ENCODE results near the gene GPR55. TPM values are rescaled to one million over a fixed set of nuclear protein-coding genes. Genes with fewer than 3 reads are reported as not detected.

Gene GPR55
- polyA plus RNA-seq, 1 donor (not counting 4 experiments of a cell fraction or from before 2014, with no cell fraction given) = not detected

DNA sequence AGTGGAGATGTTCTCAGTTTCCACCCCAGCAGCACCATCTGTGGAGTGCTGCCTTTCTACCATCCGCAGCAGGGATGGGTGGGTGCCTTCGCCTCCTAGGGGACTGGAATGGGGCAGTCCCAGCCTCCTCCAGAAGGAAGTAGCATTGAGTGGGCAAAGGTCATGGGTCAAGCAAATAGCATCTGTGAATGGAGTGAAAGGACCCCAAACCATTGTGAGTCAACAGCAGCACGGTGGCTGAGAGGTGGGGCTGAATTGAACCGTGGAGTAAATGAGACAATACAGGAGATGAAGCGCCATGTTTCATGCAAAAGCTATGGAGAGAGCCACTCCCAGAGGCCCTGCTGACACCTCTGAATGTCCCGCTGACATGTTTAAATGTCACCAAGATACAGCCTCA lies 9.7 kb downstream of the GPR55 start:
- no peaks in the 10 kb centered on the region for H3K4me1 ChIP-seq (ENCODE audit: control insufficient read depth, extremely low read depth, insufficient read depth, low read length)
- H3K36me3 ChIP-seq (ENCODE audit: control insufficient read depth in 2 of 2, extremely low read depth in 1 of 2, insufficient read depth in 2 of 2, low read length in 2 of 2) = no peaks in the 10 kb centered on the region
- no peak overlapping the region for H3K9ac ChIP-seq (ENCODE audit: control insufficient read depth, extremely low read depth, insufficient read depth, low read length)
- TF ChIP-seq, protein P1, sequence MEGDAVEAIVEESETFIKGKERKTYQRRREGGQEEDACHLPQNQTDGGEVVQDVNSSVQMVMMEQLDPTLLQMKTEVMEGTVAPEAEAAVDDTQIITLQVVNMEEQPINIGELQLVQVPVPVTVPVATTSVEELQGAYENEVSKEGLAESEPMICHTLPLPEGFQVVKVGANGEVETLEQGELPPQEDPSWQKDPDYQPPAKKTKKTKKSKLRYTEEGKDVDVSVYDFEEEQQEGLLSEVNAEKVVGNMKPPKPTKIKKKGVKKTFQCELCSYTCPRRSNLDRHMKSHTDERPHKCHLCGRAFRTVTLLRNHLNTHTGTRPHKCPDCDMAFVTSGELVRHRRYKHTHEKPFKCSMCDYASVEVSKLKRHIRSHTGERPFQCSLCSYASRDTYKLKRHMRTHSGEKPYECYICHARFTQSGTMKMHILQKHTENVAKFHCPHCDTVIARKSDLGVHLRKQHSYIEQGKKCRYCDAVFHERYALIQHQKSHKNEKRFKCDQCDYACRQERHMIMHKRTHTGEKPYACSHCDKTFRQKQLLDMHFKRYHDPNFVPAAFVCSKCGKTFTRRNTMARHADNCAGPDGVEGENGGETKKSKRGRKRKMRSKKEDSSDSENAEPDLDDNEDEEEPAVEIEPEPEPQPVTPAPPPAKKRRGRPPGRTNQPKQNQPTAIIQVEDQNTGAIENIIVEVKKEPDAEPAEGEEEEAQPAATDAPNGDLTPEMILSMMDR (optimal IDR thresholded peaks at IDR 0.05 in 1 of 3, IDR thresholded peaks at IDR 0.05 in 1 of 3, conservative IDR thresholded peaks at IDR 0.05 in 1 of 3; ENCODE audit: extremely low read depth in 1 of 3, insufficient read depth in 2 of 3, low read length in 3 of 3) = no peak
- no peak for TF ChIP-seq EZH2 (IDR thresholded peaks at IDR 0.05; ENCODE audit: low read length)
- H3K4me2 ChIP-seq (ENCODE audit: control insufficient read depth, extremely low read depth, insufficient read depth, low read depth, low read length) = no peak overlapping the region
- dilution Hi-C loops (cut with MboI; ENCODE audit: extremely low pct_ligation_motif_present, low sequenced_read_pairs) = no loop called here
- no peaks in the 10 kb centered on the region for H3K9me3 ChIP-seq (ENCODE audit: control insufficient read depth, low read depth, low read length)
- H3K27ac ChIP-seq (ENCODE audit: control insufficient read depth, insufficient read depth, low read length) = no peak overlapping the region
- H3K4me3 ChIP-seq (ENCODE audit: control insufficient read depth in 2 of 3, extremely low read depth in 1 of 3, insufficient read depth in 2 of 3, low read depth in 1 of 3, low read length in 3 of 3) = no peak overlapping the region
- H3K27me3 ChIP-seq (ENCODE audit: control insufficient read depth, extremely low read depth, insufficient read depth, low read length) = no peaks in the 10 kb centered on the region
- no peak overlapping the region for H2AFZ ChIP-seq (ENCODE audit: control insufficient read depth, low read length)
- FAIRE-seq (no peak), DNase-seq (ENCODE audit: low read depth, low spot score) (no peak)
- H3K9me1 ChIP-seq (ENCODE audit: control insufficient read depth, extremely low read depth, insufficient read depth, low read length) = no peaks in the 10 kb centered on the region
- no peaks in the 10 kb centered on the region for H4K20me1 ChIP-seq (ENCODE audit: control insufficient read depth, extremely low read depth, insufficient read depth, low read length)
- no peaks in the 10 kb centered on the region for H3K79me2 ChIP-seq (ENCODE audit: control insufficient read depth, insufficient read depth, low read length)

DNA sequence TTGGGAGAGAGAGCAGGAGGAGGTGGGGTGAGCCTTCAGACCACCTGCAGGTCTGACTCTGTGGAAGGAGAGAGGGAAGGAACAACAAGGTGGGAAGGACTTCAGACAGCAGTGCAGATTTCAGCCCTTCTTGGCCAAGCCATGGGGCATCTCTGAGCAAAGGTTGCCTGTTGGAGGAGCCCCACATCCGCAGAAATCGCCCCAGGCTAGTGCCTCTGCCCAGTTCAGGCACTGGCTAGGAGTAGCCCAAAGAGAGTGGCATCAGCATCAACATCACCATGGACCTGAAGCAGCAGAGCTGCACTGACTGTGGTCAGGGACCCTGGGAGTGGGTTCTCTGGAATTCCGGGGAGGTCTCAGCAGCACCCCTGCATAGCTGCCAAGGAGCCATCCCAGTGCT lies 10.2 kb downstream of the GPR55 start:
- H3K4me2 ChIP-seq (ENCODE audit: control insufficient read depth, extremely low read depth, insufficient read depth, low read depth, low read length) = no peak overlapping the region
- no peaks in the 10 kb centered on the region for H3K79me2 ChIP-seq (ENCODE audit: control insufficient read depth, insufficient read depth, low read length)
- no peak overlapping the region for H3K4me3 ChIP-seq (ENCODE audit: control insufficient read depth in 2 of 3, extremely low read depth in 1 of 3, insufficient read depth in 2 of 3, low read depth in 1 of 3, low read length in 3 of 3)
- DNase-seq (ENCODE audit: low read depth, low spot score) (no peak), FAIRE-seq (no peak)
- no peaks in the 10 kb centered on the region for H4K20me1 ChIP-seq (ENCODE audit: control insufficient read depth, extremely low read depth, insufficient read depth, low read length)
- H3K9me3 ChIP-seq (ENCODE audit: control insufficient read depth, low read depth, low read length) = no peaks in the 10 kb centered on the region
- H3K27ac ChIP-seq (ENCODE audit: control insufficient read depth, insufficient read depth, low read length) = no peak overlapping the region
- no peak for TF ChIP-seq EZH2 (IDR thresholded peaks at IDR 0.05; ENCODE audit: low read length)
- TF ChIP-seq, protein P1 (optimal IDR thresholded peaks at IDR 0.05 in 1 of 3, IDR thresholded peaks at IDR 0.05 in 1 of 3, conservative IDR thresholded peaks at IDR 0.05 in 1 of 3; ENCODE audit: extremely low read depth in 1 of 3, insufficient read depth in 2 of 3, low read length in 3 of 3) = no peak
- H2AFZ ChIP-seq (ENCODE audit: control insufficient read depth, low read length) = no peak overlapping the region
- no peaks in the 10 kb centered on the region for H3K9me1 ChIP-seq (ENCODE audit: control insufficient read depth, extremely low read depth, insufficient read depth, low read length)
- H3K9ac ChIP-seq (ENCODE audit: control insufficient read depth, extremely low read depth, insufficient read depth, low read length) = no peak overlapping the region
- no peaks in the 10 kb centered on the region for H3K4me1 ChIP-seq (ENCODE audit: control insufficient read depth, extremely low read depth, insufficient read depth, low read length)
- no peaks in the 10 kb centered on the region for H3K36me3 ChIP-seq (ENCODE audit: control insufficient read depth in 2 of 2, extremely low read depth in 1 of 2, insufficient read depth in 2 of 2, low read length in 2 of 2)
- no peaks in the 10 kb centered on the region for H3K27me3 ChIP-seq (ENCODE audit: control insufficient read depth, extremely low read depth, insufficient read depth, low read length)
- dilution Hi-C loops (cut with MboI; ENCODE audit: extremely low pct_ligation_motif_present, low sequenced_read_pairs) = no loop called here
